H1 (cell line): ENCODE data around the gene TMEM178B. TPM values are rescaled to one million over a fixed set of nuclear protein-coding genes. Genes with fewer than 3 reads are reported as not detected.

Source experiments
- CTCF ChIA-PET: fragments of 300-600 bp; sonication (Branson Sonifier 250); formaldehyde crosslinking; loops from one replicate; lab custom pipeline; 2021; ENCODE audit not compliant: partially characterized antibody; lab: Charles Lee
- POLR2A ChIA-PET: fragments of 300-600 bp; sonication (Branson Sonifier 250); formaldehyde crosslinking; loops from one replicate; lab custom pipeline; 2021; ENCODE audit warnings: inconsistent platforms; ENCODE audit not compliant: partially characterized antibody; lab: Charles Lee
- DNase-seq, 2 experiments: peaks; one replicate each; pipeline versions ENCODE4 v3.0.0 to v3.0.0-alpha.2; 2010 to 2022; ENCODE audit warnings: low spot score in 2 of 2, low read depth in 1 of 2, mixed read lengths in 1 of 2
- FAIRE-seq: peaks from 2 replicates; lab custom pipeline; 2011; peaks lifted over from hg19 to GRCh38; lab: Jason Lieb, UNC
- H2AFZ ChIP-seq: 2 replicates; pipeline ENCODE4 v1.8.1; 2012; ENCODE audit warnings: low read length, inconsistent platforms
- H2AK5ac ChIP-seq: 2 replicates; pipeline ENCODE4 v1.6.1; 2013; ENCODE audit warnings: low read depth, low read length
- H2BK120ac ChIP-seq: replicated peaks from 2 replicates; pipeline ENCODE3; 2013; ENCODE audit warnings: low read depth, low read length, inconsistent platforms
- H2BK12ac ChIP-seq: 2 replicates; pipeline ENCODE4 v1.6.1; 2013; ENCODE audit warnings: low read depth, low read length
- H2BK15ac ChIP-seq: 2 replicates; pipeline ENCODE4 v1.6.1; 2013; ENCODE audit warnings: low read length
- H2BK20ac ChIP-seq: 2 replicates; pipeline ENCODE4 v1.6.1; 2013; ENCODE audit warnings: low read length
- H2BK5ac ChIP-seq: 2 replicates; pipeline ENCODE4 v1.6.1; 2013; ENCODE audit warnings: low read depth, low read length
- H3K14ac ChIP-seq: 2 replicates; pipeline ENCODE4 v1.6.1; 2013; ENCODE audit warnings: inconsistent platforms; ENCODE audit not compliant: insufficient read length
- H3K18ac ChIP-seq: 2 replicates; pipeline ENCODE4 v1.6.1; 2013; ENCODE audit warnings: low read length; ENCODE audit errors: extremely low read depth
- H3K23ac ChIP-seq: 2 replicates; pipeline ENCODE4 v1.6.1; 2013; ENCODE audit warnings: inconsistent platforms; ENCODE audit not compliant: insufficient read length
- H3K23me2 ChIP-seq: 2 replicates; pipeline ENCODE4 v1.6.1; 2013; ENCODE audit warnings: low read depth, low read length
- H3K27ac ChIP-seq: 2 replicates; pipeline ENCODE4 v1.6.1; 2011; ENCODE audit warnings: low read depth, low read length, inconsistent platforms
- H3K27me3 ChIP-seq, 4 experiments: replicated peaks in 1 of 4; 1 replicate in 1 of 4; 2 replicates in 3 of 4; pipeline versions ENCODE4 v1.6.1 to v1.8.1; 2011 to 2013; ENCODE audit warnings: low read length in 3 of 4, mild to moderate bottlenecking in 3 of 4, inconsistent platforms in 2 of 4, mixed read lengths in 2 of 4, moderate library complexity in 1 of 4; ENCODE audit not compliant: control insufficient read depth in 3 of 4, insufficient read depth in 3 of 4; ENCODE audit errors: extremely low read depth in 1 of 4
- H3K36me3 ChIP-seq, 4 experiments: 2 replicates each; pipeline versions ENCODE4 v1.6.1 to v1.8.1; 2011 to 2013; ENCODE audit warnings: mild to moderate bottlenecking in 4 of 4, low read length in 3 of 4, moderate library complexity in 2 of 4, control low read depth in 1 of 4, inconsistent platforms in 1 of 4; ENCODE audit not compliant: insufficient read depth in 4 of 4, control insufficient read depth in 2 of 4
- H3K4ac ChIP-seq: replicated peaks from 2 replicates; pipeline ENCODE3; 2013; ENCODE audit warnings: low read length, low read depth, mixed read lengths, inconsistent platforms; ENCODE audit not compliant: insufficient read length
- H3K4me1 ChIP-seq, 4 experiments: replicated peaks in 1 of 4; 1 replicate in 1 of 4; 2 replicates in 3 of 4; pipeline versions ENCODE4 v1.6.1 to v1.8.1; 2011 to 2013; ENCODE audit warnings: low read length in 3 of 4, inconsistent platforms in 2 of 4, mixed read lengths in 1 of 4; ENCODE audit not compliant: insufficient read depth in 4 of 4, control insufficient read depth in 3 of 4
- H3K4me2 ChIP-seq, 2 experiments: 2 replicates each; pipeline versions ENCODE4 v1.6.1 to v1.8.1; 2011 to 2013; ENCODE audit warnings: low read depth in 2 of 2, low read length in 2 of 2, control low read depth in 1 of 2, inconsistent platforms in 1 of 2, mild to moderate bottlenecking in 1 of 2; ENCODE audit not compliant: insufficient read depth in 1 of 2
- H3K4me3 ChIP-seq, 4 experiments: fragments of 200-600, 300-600 bp in 1 of 4; sonication (generic), shearing (Covaris generic), sonication (Bioruptor Twin) in 1 of 4; 2 replicates each; pipeline versions ENCODE4 v1.5.1 to v1.8.1; 2011 to 2016; ENCODE audit warnings: low read length in 4 of 4, low read depth in 3 of 4, control low read depth in 2 of 4, inconsistent platforms in 2 of 4, mild to moderate bottlenecking in 2 of 4, mixed read lengths in 1 of 4, moderate library complexity in 1 of 4; ENCODE audit not compliant: insufficient read depth in 2 of 4; ENCODE audit errors: extremely low read depth in 1 of 4
- H3K56ac ChIP-seq: replicated peaks from 2 replicates; pipeline ENCODE3; 2013; ENCODE audit warnings: low read depth, mild to moderate bottlenecking, mixed read lengths, low read length, inconsistent platforms; ENCODE audit not compliant: insufficient read length
- H3K79me1 ChIP-seq: 2 replicates; pipeline ENCODE4 v1.6.1; 2013; ENCODE audit warnings: low read depth, low read length, control low read depth
- H3K79me2 ChIP-seq, 2 experiments: 2 replicates each; pipeline versions ENCODE4 v1.6.1 to v1.8.1; 2012 to 2013; ENCODE audit warnings: low read length in 2 of 2, mild to moderate bottlenecking in 2 of 2, inconsistent platforms in 1 of 2; ENCODE audit not compliant: insufficient read depth in 2 of 2, control insufficient read depth in 1 of 2
- H3K9ac ChIP-seq, 4 experiments: replicated peaks in 1 of 4; 1 replicate in 1 of 4; 2 replicates in 3 of 4; pipeline versions ENCODE4 v1.6.1 to v1.8.1; 2011 to 2013; ENCODE audit warnings: low read depth in 3 of 4, low read length in 3 of 4, control low read depth in 2 of 4, mild to moderate bottlenecking in 2 of 4, moderate library complexity in 2 of 4, inconsistent platforms in 1 of 4; ENCODE audit errors: extremely low read depth in 1 of 4
- H3K9me3 ChIP-seq, 2 experiments: 2 replicates each; pipeline versions ENCODE4 v1.6.1 to v1.8.1; 2012 to 2013; ENCODE audit warnings: mild to moderate bottlenecking in 2 of 2, moderate library complexity in 2 of 2, control low read depth in 1 of 2, inconsistent platforms in 1 of 2, low read depth in 1 of 2, low read length in 1 of 2, mixed read lengths in 1 of 2; ENCODE audit not compliant: insufficient read depth in 2 of 2
- H4K20me1 ChIP-seq, 2 experiments: replicated peaks in 1 of 2; 2 replicates each; pipeline versions ENCODE3 to v1.8.1; 2011 to 2013; ENCODE audit warnings: inconsistent platforms in 2 of 2, low read length in 2 of 2, mild to moderate bottlenecking in 1 of 2; ENCODE audit not compliant: insufficient read depth in 2 of 2, control insufficient read depth in 1 of 2
- H4K5ac ChIP-seq: 2 replicates; pipeline ENCODE4 v1.6.1; 2013; ENCODE audit warnings: low read length, low read depth, mixed read lengths, inconsistent platforms; ENCODE audit not compliant: insufficient read length
- H4K8ac ChIP-seq: 2 replicates; pipeline ENCODE4 v1.8.0; 2013; ENCODE audit warnings: mild to moderate bottlenecking, moderate library complexity, low read length, inconsistent platforms; ENCODE audit not compliant: insufficient read depth; ENCODE audit errors: extremely low read depth
- H4K91ac ChIP-seq: replicated peaks from 2 replicates; pipeline ENCODE3; 2013; ENCODE audit warnings: low read length, mixed read lengths, inconsistent platforms; ENCODE audit not compliant: insufficient read length
- SAP30 ChIP-seq: fragments of 300-600 bp; sonication (generic); IDR thresholded peaks from 2 replicates; pipeline ENCODE4 v1.7.1; 2012; ENCODE audit warnings: low read length, moderate library complexity, mild to moderate bottlenecking, inconsistent platforms; ENCODE audit not compliant: insufficient read depth, insufficient replicate concordance
- USF2 ChIP-seq: IDR thresholded peaks from 2 replicates; pipeline ENCODE4 v1.6.1; 2011; ENCODE audit warnings: low read length, improper control_type of control experiment
- WGBS, 2 experiments: shearing (Covaris generic) in 1 of 2; methylation state at CpG; one replicate each; pipeline versions ENCODE4 v1.1.6 to v1.1.7; 2013 to 2015; ENCODE audit warnings: low lambda C conversion rate in 2 of 2, mixed read lengths in 2 of 2, inconsistent platforms in 1 of 2, low coverage in 1 of 2, missing lambda C conversion rate in 1 of 2; ENCODE audit not compliant: insufficient replicate concordance in 2 of 2, insufficient coverage in 1 of 2, insufficient read length in 1 of 2; ENCODE audit errors: extremely low coverage in 1 of 2, missing lambda C conversion rate in 1 of 2; 5-methylcytosine and 5-hydroxymethylcytosine counted together
- polyA plus RNA-seq, 7 experiments: library from polyadenylated mRNA; depleted of rRNA in 3 of 7; stranded (reverse) in 5 of 7; unstranded in 2 of 7; fragments of >200 nt in 5 of 7; fragments of 200-250 nt in 2 of 7; gene quantifications; 1 replicate in 5 of 7; 2 replicates in 1 of 7; 4 replicates in 1 of 7; pipeline versions ENCODE4 v1.2.1 to v1.2.3, GENCODE V29; 2011 to 2013; ENCODE audit warnings: missing spikeins in 2 of 7, mixed read lengths in 2 of 7
- total RNA-seq: library from RNA; stranded (reverse); fragmentation: NEBNext Ultra II Directional; extraction: Animal tissue kit (Norgen Biotek cat#: 25700); gene quantifications from 2 replicates; pipeline ENCODE4 v1.2.1, GENCODE V29; 2021

Gene TMEM178B
- total and polyA plus RNA-seq, 2 of the 8 experiments (the other 6 are each of a cell fraction or from before 2014, with no cell fraction given): 5.3 to 18.1 TPM

- H3K4me3 ChIP-seq: peak overlapping the region in 1 of 4 experiments; percentile 35; a peak in 1 of 8 replicates
- H3K79me1 ChIP-seq: no peaks in the 10 kb centered on the region
- no peak overlapping the region for H3K23ac ChIP-seq
- peak overlapping the region; percentile 63 to 96 for H3K4me2 ChIP-seq
- no peak overlapping the region for H3K9ac ChIP-seq
- no peaks in the 10 kb centered on the region for H4K20me1 ChIP-seq
- no peak overlapping the region for H3K4ac ChIP-seq
- H2BK12ac ChIP-seq: peak overlapping the region; percentile 71
- H4K91ac ChIP-seq: peak overlapping the region; percentile 86
- FAIRE-seq (no peak), DNase-seq (no peak)
- H3K14ac ChIP-seq: no peak overlapping the region
- H3K56ac ChIP-seq: no peak overlapping the region
- no peak overlapping the region for H2AFZ ChIP-seq
- H3K9me3 ChIP-seq: 0 out of 4 replicates have a peak, but pooled peaks cover 0 to 4% of the 10 kb centered on the region in 2 experiments
- H2BK120ac ChIP-seq: no peak overlapping the region
- no peaks in the 10 kb centered on the region for H3K23me2 ChIP-seq
- no peak overlapping the region for H3K27ac ChIP-seq
- peak overlapping the region; percentile 51; the same call in 1 of the 2 replicates for H3K18ac ChIP-seq
- no peaks in the 10 kb centered on the region for H3K79me2 ChIP-seq
- H2BK5ac ChIP-seq: peak overlapping the region; percentile 91; the same call in 1 of the 2 replicates
- ChIA-PET CTCF (interaction anchor here (0.6 to 1.9 kb wide), 5 partner anchors 10 to 325 kb away, joined by 3 to 6 read pairs (median 3); no protein-coding TSS in a partner anchor), POLR2A (interaction anchor here (1.0 to 1.6 kb wide), 4 partner anchors 9 to 98 kb away, joined by 3 to 7 read pairs (median 4); no protein-coding TSS in a partner anchor)
- no peaks in the 10 kb centered on the region for H3K27me3 ChIP-seq
- H4K8ac ChIP-seq: no peak overlapping the region
- peak overlapping the region; percentile 19; the same call in 1 of the 2 replicates for H2BK20ac ChIP-seq
- peak overlapping the region; percentile 37 for H4K5ac ChIP-seq
- no peak overlapping the region for H2BK15ac ChIP-seq
- peak; percentile 8 for TF ChIP-seq SAP30
- TF ChIP-seq USF2: no peak
- peaks cover 9 to 31% (median 21%) of the 10 kb centered on the region in 4 experiments for H3K4me1 ChIP-seq
- no peaks in the 10 kb centered on the region for H3K36me3 ChIP-seq
- 0 out of 2 replicates have a peak overlapping the region, but pooled peaks have one; percentile 68 for H2AK5ac ChIP-seq
- 9% methylated on average over 2 of the region's 2 CpGs; no CpG with 5 or more reads in 1 of the 2 experiments for WGBS, 2 experiments
Measured at GRCh38 chr7:141431140-141431479, 357.2 kb downstream of the TMEM178B start.
